SH-SY5Y (cell line): ENCODE data around the gene DMD.

Experiments
- GATA2 ChIP-seq: IDR thresholded peaks from 2 replicates; pipeline ENCODE4 v1.6.1; 2011; ENCODE audit warnings: mild to moderate bottlenecking, low read depth, low read length
- GATA3 ChIP-seq: IDR thresholded peaks from 2 replicates; pipeline ENCODE4 v1.6.1; 2011; ENCODE audit warnings: low read depth, mild to moderate bottlenecking, low read length, moderate library complexity

DNA sequence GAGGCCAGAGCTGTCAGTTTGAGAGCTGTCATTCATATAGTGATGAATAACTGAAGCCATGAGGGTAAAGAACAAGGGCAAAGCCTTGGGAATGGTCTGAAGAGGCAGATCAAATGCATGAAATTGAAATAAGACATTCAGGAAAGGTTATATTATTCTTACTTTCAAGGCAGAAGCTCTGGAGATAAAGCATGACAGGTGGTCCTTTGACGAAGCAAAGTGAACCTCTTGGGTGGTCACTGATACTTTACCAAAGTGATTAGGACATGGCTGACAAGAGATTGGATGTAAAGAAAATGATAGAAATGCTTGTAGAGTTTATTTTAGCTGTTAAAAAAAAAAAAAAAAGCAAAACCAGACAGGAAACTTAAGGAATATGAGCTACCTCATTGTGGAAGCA is 1505.5 kb downstream of the DMD start:
- TF ChIP-seq GATA2 (no peak), GATA3 (no peak)
